Activated CD4-positive, alpha-beta T cell treated with anti-CD3 and anti-CD28 coated beads for 36 hours (primary cell): Measurements from ENCODE around the gene NR1D2. TPM values are rescaled to one million over a fixed set of nuclear protein-coding genes. Genes with fewer than 3 reads are reported as not detected.

Source experiments
- ATAC-seq: fragments of 200-7000 bp; cut with Tn5 transposase; one replicate; pipeline ENCODE4 v1.10.0; 2021; ENCODE audit warnings: mild to moderate bottlenecking, moderate library complexity
- CTCF ChIA-PET: fragments of 350-600 bp; sonication (Branson Sonifier 250); formaldehyde crosslinking; loops from one replicate; lab custom pipeline; 2021; ENCODE audit warnings: antibody characterized with exemption; lab: Charles Lee
- POLR2A ChIA-PET: fragments of 350-600 bp; sonication (Branson Sonifier 250); formaldehyde crosslinking; loops from one replicate; lab custom pipeline; 2021; ENCODE audit warnings: antibody characterized with exemption, inconsistent platforms; lab: Charles Lee
- DNase-seq: peaks from one replicate; pipeline ENCODE4 v3.0.0-alpha.2; 2020
- H3K27ac Mint-ChIP-seq: one replicate; pipeline ENCODE4 v1.8.0; 2021; ENCODE audit warnings: mixed read lengths
- H3K27me3 Mint-ChIP-seq: one replicate; pipeline ENCODE4 v1.8.0; 2021; ENCODE audit warnings: mixed read lengths
- H3K36me3 Mint-ChIP-seq: one replicate; pipeline ENCODE4 v1.8.0; 2021; ENCODE audit warnings: low read depth, mixed read lengths
- H3K4me1 Mint-ChIP-seq: one replicate; pipeline ENCODE4 v1.8.0; 2021; ENCODE audit warnings: mixed read lengths
- H3K4me3 Mint-ChIP-seq: one replicate; pipeline ENCODE4 v1.8.0; 2021; ENCODE audit warnings: mild to moderate bottlenecking, moderate library complexity, mixed read lengths
- H3K9me3 Mint-ChIP-seq: one replicate; pipeline ENCODE4 v1.8.0; 2021; ENCODE audit warnings: low read depth, mixed read lengths
- intact Hi-C, 2 experiments: fragments of 100-400 bp; cut with DNase I in 1 of 2; cut with micrococcal nuclease in 1 of 2; formaldehyde crosslinking; loops; one replicate each; pipeline versions ENCODE4 v1.14.2 to v1.15.1; 2022 to 2024; cut with DNase I, micrococcal nuclease
- total RNA-seq, 2 experiments: library from RNA; stranded (reverse); gene quantifications; one replicate each; pipeline ENCODE4 v1.2.3, GENCODE V29; 2021

The NR1D2 gene
- total RNA-seq, 2 experiments from 2014 or later, result 2.4 to 2.7 TPM

- H3K4me3 Mint-ChIP-seq, result no peak overlapping the region
- CTCF ChIA-PET, result interaction anchor here (1.0 kb wide), 1 partner anchor 19 kb away, joined by 3 read pairs; no protein-coding TSS in a partner anchor
- H3K4me1 Mint-ChIP-seq, result peaks cover 6% of the 10 kb centered on the region
- no peaks in the 10 kb centered on the region for H3K27me3 Mint-ChIP-seq
- no peaks in the 10 kb centered on the region for H3K9me3 Mint-ChIP-seq
- H3K36me3 Mint-ChIP-seq, result no peaks in the 10 kb centered on the region
- intact Hi-C loops, result no loop called here
- POLR2A ChIA-PET, result no interaction called here
- H3K27ac Mint-ChIP-seq, result no peak overlapping the region
- DNase-seq, result no peak
- no peak for ATAC-seq
These were observed 36.9 kb downstream of the NR1D2 start for GRCh38 chr3:23981955-23982354.

- CTCF ChIA-PET, result interaction anchor here (0.7 to 1.1 kb wide), 2 partner anchors 82 to 93 kb away, joined by 3 read pairs; no protein-coding TSS in a partner anchor
These were observed 39.8 kb downstream of the NR1D2 start for GRCh38 chr3:23984934-23985333.

GRCh38 chr3:23985747-23986544 lies 40.9 kb downstream of the NR1D2 start:
- no peak for ATAC-seq
- Mint-ChIP-seq H3K27ac (no peak overlapping the region), H3K27me3 (no peaks in the 10 kb centered on the region), H3K9me3 (no peaks in the 10 kb centered on the region), H3K4me1 (peaks cover 6% of the 10 kb centered on the region), H3K4me3 (no peak overlapping the region), H3K36me3 (no peaks in the 10 kb centered on the region)
- ChIA-PET CTCF (no interaction called here), POLR2A (no interaction called here)
- intact Hi-C loops, result no loop called here
- no peak for DNase-seq

More at GRCh38 chr3:23984934-23985333, 39.8 kb downstream of the NR1D2 start:
- intact Hi-C loops, result no loop called here
- Mint-ChIP-seq H3K4me3 (no peak overlapping the region), H3K27me3 (no peaks in the 10 kb centered on the region), H3K4me1 (peaks cover 6% of the 10 kb centered on the region), H3K36me3 (no peaks in the 10 kb centered on the region), H3K9me3 (no peaks in the 10 kb centered on the region), H3K27ac (no peak overlapping the region)
- POLR2A ChIA-PET, result no interaction called here
- DNase-seq (no peak), ATAC-seq (no peak)

GRCh38 chr3:23987356-23987755 lies 42.3 kb downstream of the NR1D2 start:
- Mint-ChIP-seq H3K9me3 (no peaks in the 10 kb centered on the region), H3K27ac (no peak overlapping the region), H3K27me3 (no peaks in the 10 kb centered on the region), H3K36me3 (no peaks in the 10 kb centered on the region), H3K4me1 (peaks cover 13% of the 10 kb centered on the region), H3K4me3 (no peak overlapping the region)
- no peak for DNase-seq
- CTCF ChIA-PET, result interaction anchor here (1.2 kb wide), 1 partner anchor 11 kb away, joined by 4 read pairs; no protein-coding TSS in a partner anchor
- intact Hi-C loops, result no loop called here
- ATAC-seq, result no peak
- POLR2A ChIA-PET, result no interaction called here

- Mint-ChIP-seq H3K36me3 (no peaks in the 10 kb centered on the region), H3K27me3 (no peaks in the 10 kb centered on the region), H3K27ac (no peak overlapping the region), H3K4me3 (no peak overlapping the region), H3K9me3 (no peaks in the 10 kb centered on the region), H3K4me1 (peaks cover 6% of the 10 kb centered on the region)
- ChIA-PET POLR2A (no interaction called here), CTCF (no interaction called here)
- no peak for DNase-seq
- no peak for ATAC-seq
- intact Hi-C loops, result loop anchor here in 1 of 2 experiments (10.0 kb wide), 2 partner anchors 504 to 1044 kb away; partner anchors contain the start of gene THRB
These were observed 46.2 kb downstream of the NR1D2 start for GRCh38 chr3:23991306-23991682.

- CTCF ChIA-PET, result interaction anchor here (1.0 to 1.3 kb wide), 2 partner anchors 23 to 245 kb away, joined by 5 read pairs; no protein-coding TSS in a partner anchor
- no peak for ATAC-seq
- no peak for DNase-seq
- H3K36me3 Mint-ChIP-seq, result no peaks in the 10 kb centered on the region
- intact Hi-C loops, result loop anchor here in 1 of 2 experiments (10.0 kb wide), 2 partner anchors 503 to 1043 kb away; partner anchors contain the start of gene THRB
- no peak overlapping the region for H3K27ac Mint-ChIP-seq
- H3K27me3 Mint-ChIP-seq, result no peaks in the 10 kb centered on the region
- peaks cover 6% of the 10 kb centered on the region for H3K4me1 Mint-ChIP-seq
- no peak overlapping the region for H3K4me3 Mint-ChIP-seq
- POLR2A ChIA-PET, result no interaction called here
- no peaks in the 10 kb centered on the region for H3K9me3 Mint-ChIP-seq
These were observed 46.9 kb downstream of the NR1D2 start for GRCh38 chr3:23991683-23992628.

GRCh38 chr3:23993556-23994243 lies 48.6 kb downstream of the NR1D2 start:
- Mint-ChIP-seq H3K9me3 (no peaks in the 10 kb centered on the region), H3K27ac (no peak overlapping the region), H3K4me3 (no peak overlapping the region), H3K27me3 (no peaks in the 10 kb centered on the region), H3K4me1 (peaks cover 6% of the 10 kb centered on the region), H3K36me3 (no peaks in the 10 kb centered on the region)
- CTCF ChIA-PET, result interaction anchor here (0.8 to 1.3 kb wide), 2 partner anchors 105 to 244 kb away, joined by 4 to 5 read pairs; no protein-coding TSS in a partner anchor
- intact Hi-C loops, result loop anchor here in 1 of 2 experiments (10.0 kb wide), 2 partner anchors 501 to 1041 kb away; partner anchors contain the start of gene THRB
- ATAC-seq (no peak), DNase-seq (no peak)
- POLR2A ChIA-PET, result no interaction called here

- H3K9me3 Mint-ChIP-seq, result no peaks in the 10 kb centered on the region
- ChIA-PET CTCF (no interaction called here), POLR2A (no interaction called here)
- intact Hi-C loops, result loop anchor here in 1 of 2 experiments (10.0 kb wide), 2 partner anchors 501 to 1041 kb away; partner anchors contain the start of gene THRB
- ATAC-seq (no peak), DNase-seq (no peak)
- H3K4me1 Mint-ChIP-seq, result peaks cover 9% of the 10 kb centered on the region
- H3K4me3 Mint-ChIP-seq, result no peak overlapping the region
- no peaks in the 10 kb centered on the region for H3K36me3 Mint-ChIP-seq
- H3K27me3 Mint-ChIP-seq, result peaks cover 3% of the 10 kb centered on the region
- no peak overlapping the region for H3K27ac Mint-ChIP-seq
These were observed 49.1 kb downstream of the NR1D2 start for GRCh38 chr3:23994244-23994569.

GRCh38 chr3:23995219-23995618 lies 50.1 kb downstream of the NR1D2 start:
- peaks cover 10% of the 10 kb centered on the region for H3K4me1 Mint-ChIP-seq
- no peaks in the 10 kb centered on the region for H3K9me3 Mint-ChIP-seq
- ATAC-seq, result no peak
- H3K36me3 Mint-ChIP-seq, result no peaks in the 10 kb centered on the region
- DNase-seq, result no peak
- H3K4me3 Mint-ChIP-seq, result no peak overlapping the region
- intact Hi-C loops, result loop anchor here (5.0 to 10.0 kb wide), 4 partner anchors 108 to 1040 kb away; partner anchors contain the start of gene THRB (in 1 of the 2)
- ChIA-PET POLR2A (no interaction called here), CTCF (interaction anchor here (0.5 kb wide), 1 partner anchor 23 kb away, joined by 3 read pairs; no protein-coding TSS in a partner anchor)
- peaks cover 4% of the 10 kb centered on the region for H3K27me3 Mint-ChIP-seq
- H3K27ac Mint-ChIP-seq, result no peak overlapping the region

GRCh38 chr3:23996095-23996524 lies 51.0 kb downstream of the NR1D2 start:
- POLR2A ChIA-PET, result no interaction called here
- no peak overlapping the region for H3K4me3 Mint-ChIP-seq

More at GRCh38 chr3:23996095-23996524, 51.0 kb downstream of the NR1D2 start:
- Mint-ChIP-seq H3K9me3 (no peaks in the 10 kb centered on the region), H3K36me3 (no peaks in the 10 kb centered on the region), H3K27ac (no peak overlapping the region), H3K27me3 (peaks cover 7% of the 10 kb centered on the region), H3K4me1 (peaks cover 10% of the 10 kb centered on the region)
- intact Hi-C loops, result loop anchor here (5.0 to 10.0 kb wide), 4 partner anchors 109 to 1039 kb away; partner anchors contain the start of gene THRB (in 1 of the 2)
- CTCF ChIA-PET, result interaction anchor here (0.9 to 2.6 kb wide), 4 partner anchors 21 to 240 kb away, joined by 3 to 14 read pairs (median 4); no protein-coding TSS in a partner anchor
- ATAC-seq, result no peak
- no peak for DNase-seq
